ENCODE results near the gene ATP4B. TPM values are rescaled to one million over a fixed set of nuclear protein-coding genes. Genes with fewer than 3 reads are reported as not detected.

The ATP4B gene
- polyA plus RNA-seq, 1 of the 3 experiments (the other 2 are of a cell fraction): not detected

DNA sequence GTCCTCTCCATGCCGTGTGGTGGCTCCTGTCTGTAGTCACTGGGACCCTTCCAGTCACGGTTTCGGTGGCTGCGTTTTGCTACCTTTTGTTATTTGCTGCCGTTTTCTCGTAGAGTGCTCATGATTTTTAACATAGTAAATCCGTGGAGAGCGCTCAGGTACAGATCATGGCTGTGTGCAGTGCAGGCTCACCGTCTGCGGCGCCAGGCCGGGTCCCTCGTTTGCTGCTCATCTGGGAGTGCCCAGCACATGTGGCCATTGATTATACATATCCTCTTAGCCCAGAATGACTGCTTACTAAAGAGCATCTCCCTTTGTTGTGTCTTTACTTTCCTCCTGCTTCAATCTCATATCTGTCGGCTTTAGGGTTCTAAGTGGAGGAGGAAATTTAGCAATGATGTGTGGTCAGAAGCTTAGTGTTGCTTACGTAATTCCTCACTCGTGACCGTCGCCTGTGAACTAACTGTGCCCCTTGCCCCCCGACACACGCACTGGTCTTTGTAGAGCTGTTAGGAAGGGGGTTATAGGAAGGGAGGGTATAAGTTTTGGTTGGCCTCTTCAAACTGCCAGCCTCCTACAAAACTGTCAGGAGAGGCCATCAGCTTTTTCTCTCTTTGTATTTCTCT is 41.6 kb downstream of the ATP4B start:
- peaks cover 0 to 3% of the 10 kb centered on the region in 2 experiments for H3K36me3 ChIP-seq (replicated peaks in 1 of 2; ENCODE audit: control insufficient read depth in 1 of 2, insufficient read depth in 2 of 2, low read length in 1 of 2)
- peaks cover 3 to 15% of the 10 kb centered on the region in 2 experiments; a peak in 2 of 4 replicates for H3K4me1 ChIP-seq (ENCODE audit: control insufficient read depth in 1 of 2, insufficient read depth in 2 of 2, low read depth in 1 of 2, low read length in 1 of 2)
- peaks cover 81% of the 10 kb centered on the region for H3K79me2 ChIP-seq (ENCODE audit: insufficient read depth)
- CTCF ChIA-PET: interaction anchor here (0.9 kb wide), 1 partner anchor 159 kb away, joined by 3 read pairs; no protein-coding TSS in a partner anchor
- no peak for DNase-seq
- no peak overlapping the region for H3K9ac ChIP-seq
- H3K4me2 ChIP-seq: no peak overlapping the region
- no peak overlapping the region for H3K27ac ChIP-seq (ENCODE audit: low read depth in 2 of 2, low read length in 1 of 2)
- H3K9me2 ChIP-seq: no peaks in the 10 kb centered on the region
- peaks cover 55% of the 10 kb centered on the region for H4K20me1 ChIP-seq (ENCODE audit: insufficient read depth)
- no peak overlapping the region for H2AFZ ChIP-seq (ENCODE audit: low read depth)
- no peaks in the 10 kb centered on the region for H3K9me3 ChIP-seq
- no peaks in the 10 kb centered on the region for H3F3A ChIP-seq (replicated peaks; ENCODE audit: insufficient read depth)
- H3K27me3 ChIP-seq (ENCODE audit: insufficient read depth): no peaks in the 10 kb centered on the region
- WGBS (ENCODE audit: low lambda C conversion rate): 93% methylated on average over 20 of the region's 20 CpGs
- TF ChIP-seq, protein P1, sequence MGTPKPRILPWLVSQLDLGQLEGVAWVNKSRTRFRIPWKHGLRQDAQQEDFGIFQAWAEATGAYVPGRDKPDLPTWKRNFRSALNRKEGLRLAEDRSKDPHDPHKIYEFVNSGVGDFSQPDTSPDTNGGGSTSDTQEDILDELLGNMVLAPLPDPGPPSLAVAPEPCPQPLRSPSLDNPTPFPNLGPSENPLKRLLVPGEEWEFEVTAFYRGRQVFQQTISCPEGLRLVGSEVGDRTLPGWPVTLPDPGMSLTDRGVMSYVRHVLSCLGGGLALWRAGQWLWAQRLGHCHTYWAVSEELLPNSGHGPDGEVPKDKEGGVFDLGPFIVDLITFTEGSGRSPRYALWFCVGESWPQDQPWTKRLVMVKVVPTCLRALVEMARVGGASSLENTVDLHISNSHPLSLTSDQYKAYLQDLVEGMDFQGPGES (IDR thresholded peaks at IDR 0.05; ENCODE audit: low read depth, low read length): no peak
- TF ChIP-seq, protein P2, sequence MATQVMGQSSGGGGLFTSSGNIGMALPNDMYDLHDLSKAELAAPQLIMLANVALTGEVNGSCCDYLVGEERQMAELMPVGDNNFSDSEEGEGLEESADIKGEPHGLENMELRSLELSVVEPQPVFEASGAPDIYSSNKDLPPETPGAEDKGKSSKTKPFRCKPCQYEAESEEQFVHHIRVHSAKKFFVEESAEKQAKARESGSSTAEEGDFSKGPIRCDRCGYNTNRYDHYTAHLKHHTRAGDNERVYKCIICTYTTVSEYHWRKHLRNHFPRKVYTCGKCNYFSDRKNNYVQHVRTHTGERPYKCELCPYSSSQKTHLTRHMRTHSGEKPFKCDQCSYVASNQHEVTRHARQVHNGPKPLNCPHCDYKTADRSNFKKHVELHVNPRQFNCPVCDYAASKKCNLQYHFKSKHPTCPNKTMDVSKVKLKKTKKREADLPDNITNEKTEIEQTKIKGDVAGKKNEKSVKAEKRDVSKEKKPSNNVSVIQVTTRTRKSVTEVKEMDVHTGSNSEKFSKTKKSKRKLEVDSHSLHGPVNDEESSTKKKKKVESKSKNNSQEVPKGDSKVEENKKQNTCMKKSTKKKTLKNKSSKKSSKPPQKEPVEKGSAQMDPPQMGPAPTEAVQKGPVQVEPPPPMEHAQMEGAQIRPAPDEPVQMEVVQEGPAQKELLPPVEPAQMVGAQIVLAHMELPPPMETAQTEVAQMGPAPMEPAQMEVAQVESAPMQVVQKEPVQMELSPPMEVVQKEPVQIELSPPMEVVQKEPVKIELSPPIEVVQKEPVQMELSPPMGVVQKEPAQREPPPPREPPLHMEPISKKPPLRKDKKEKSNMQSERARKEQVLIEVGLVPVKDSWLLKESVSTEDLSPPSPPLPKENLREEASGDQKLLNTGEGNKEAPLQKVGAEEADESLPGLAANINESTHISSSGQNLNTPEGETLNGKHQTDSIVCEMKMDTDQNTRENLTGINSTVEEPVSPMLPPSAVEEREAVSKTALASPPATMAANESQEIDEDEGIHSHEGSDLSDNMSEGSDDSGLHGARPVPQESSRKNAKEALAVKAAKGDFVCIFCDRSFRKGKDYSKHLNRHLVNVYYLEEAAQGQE (IDR thresholded peaks at IDR 0.05; ENCODE audit: low read depth, low read length): no peak
- TF ChIP-seq RCOR1 (IDR thresholded peaks at IDR 0.05; ENCODE audit: low read length): no peak
- TF ChIP-seq NRF1 (IDR thresholded peaks at IDR 0.05; ENCODE audit: low read depth, low read length): no peak
- no peak for TF ChIP-seq MXI1 (IDR thresholded peaks at IDR 0.05; ENCODE audit: low read depth, low read length)
- TF ChIP-seq GABPA (IDR thresholded peaks at IDR 0.05; ENCODE audit: low read depth): no peak
- no peak for TF ChIP-seq MEF2A (IDR thresholded peaks at IDR 0.05; ENCODE audit: borderline replicate concordance, low read depth)
- no peak for TF ChIP-seq SIN3A (IDR thresholded peaks at IDR 0.05; ENCODE audit: borderline replicate concordance, low read depth, low read length)
- no peak for TF ChIP-seq FOSL2 (IDR thresholded peaks at IDR 0.05; ENCODE audit: borderline replicate concordance, low read depth)
- no peak for TF ChIP-seq FOXJ3 (CRISPR knock-in tag; IDR thresholded peaks at IDR 0.05)
- no peak for TF ChIP-seq RFX5 (IDR thresholded peaks at IDR 0.05; ENCODE audit: low read length)
- TF ChIP-seq, protein P3, sequence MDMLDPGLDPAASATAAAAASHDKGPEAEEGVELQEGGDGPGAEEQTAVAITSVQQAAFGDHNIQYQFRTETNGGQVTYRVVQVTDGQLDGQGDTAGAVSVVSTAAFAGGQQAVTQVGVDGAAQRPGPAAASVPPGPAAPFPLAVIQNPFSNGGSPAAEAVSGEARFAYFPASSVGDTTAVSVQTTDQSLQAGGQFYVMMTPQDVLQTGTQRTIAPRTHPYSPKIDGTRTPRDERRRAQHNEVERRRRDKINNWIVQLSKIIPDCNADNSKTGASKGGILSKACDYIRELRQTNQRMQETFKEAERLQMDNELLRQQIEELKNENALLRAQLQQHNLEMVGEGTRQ (IDR thresholded peaks at IDR 0.05; ENCODE audit: borderline replicate concordance, low read depth, low read length): no peak
- TF ChIP-seq, protein P4, sequence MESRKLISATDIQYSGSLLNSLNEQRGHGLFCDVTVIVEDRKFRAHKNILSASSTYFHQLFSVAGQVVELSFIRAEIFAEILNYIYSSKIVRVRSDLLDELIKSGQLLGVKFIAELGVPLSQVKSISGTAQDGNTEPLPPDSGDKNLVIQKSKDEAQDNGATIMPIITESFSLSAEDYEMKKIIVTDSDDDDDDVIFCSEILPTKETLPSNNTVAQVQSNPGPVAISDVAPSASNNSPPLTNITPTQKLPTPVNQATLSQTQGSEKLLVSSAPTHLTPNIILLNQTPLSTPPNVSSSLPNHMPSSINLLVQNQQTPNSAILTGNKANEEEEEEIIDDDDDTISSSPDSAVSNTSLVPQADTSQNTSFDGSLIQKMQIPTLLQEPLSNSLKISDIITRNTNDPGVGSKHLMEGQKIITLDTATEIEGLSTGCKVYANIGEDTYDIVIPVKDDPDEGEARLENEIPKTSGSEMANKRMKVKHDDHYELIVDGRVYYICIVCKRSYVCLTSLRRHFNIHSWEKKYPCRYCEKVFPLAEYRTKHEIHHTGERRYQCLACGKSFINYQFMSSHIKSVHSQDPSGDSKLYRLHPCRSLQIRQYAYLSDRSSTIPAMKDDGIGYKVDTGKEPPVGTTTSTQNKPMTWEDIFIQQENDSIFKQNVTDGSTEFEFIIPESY (IDR thresholded peaks at IDR 0.05; ENCODE audit: borderline replicate concordance, low read depth): no peak
- TF ChIP-seq NFIC (IDR thresholded peaks at IDR 0.05; ENCODE audit: borderline replicate concordance): no peak
- H3K4me3 ChIP-seq (ENCODE audit: low read depth in 2 of 2, low read length in 1 of 2): no peak overlapping the region
- POLR2A ChIA-PET: interaction anchor here (0.7 kb wide), 1 partner anchor 20 kb away, joined by 4 read pairs; no protein-coding TSS in a partner anchor
